HK-2 (cell line): Measurements from ENCODE around the gene SLC16A10.
"Not testable (repeated sequence)": the region's sequence is repeated elsewhere in the genome, so short reads cannot be mapped to it uniquely, and the experiment has no call there.

Experiments
- DNase-seq: peaks from one replicate; pipeline ENCODE4 v3.0.0-alpha.2; 2018; ENCODE audit not compliant: unreplicated experiment

SLC16A10 gene

GRCh38 chr6:111131018-111131417 lies 43.7 kb downstream of the SLC16A10 start:
- not testable (repeated sequence) for DNase-seq

- DNase-seq: not testable (repeated sequence)
These were observed 45.4 kb downstream of the SLC16A10 start for GRCh38 chr6:111132669-111133068.

- DNase-seq: not testable (repeated sequence)
These were observed 47.0 kb downstream of the SLC16A10 start for GRCh38 chr6:111134236-111134869.

GRCh38 chr6:111137489-111138093 lies 50.3 kb downstream of the SLC16A10 start:
- DNase-seq: not testable (repeated sequence)

- DNase-seq: no peak
These were observed 60.1 kb downstream of the SLC16A10 start for GRCh38 chr6:111147440-111147839.

GRCh38 chr6:111148110-111148509 lies 60.8 kb downstream of the SLC16A10 start:
- no peak for DNase-seq

- DNase-seq: no peak
These were observed 63.3 kb downstream of the SLC16A10 start for GRCh38 chr6:111150577-111150976.

- DNase-seq: no peak
These were observed 67.7 kb downstream of the SLC16A10 start for GRCh38 chr6:111154981-111155380.

GRCh38 chr6:111157412-111157811 lies 70.1 kb downstream of the SLC16A10 start:
- no peak for DNase-seq

- DNase-seq: no peak
These were observed 72.3 kb downstream of the SLC16A10 start for GRCh38 chr6:111159633-111160032.

- DNase-seq: no peak
These were observed 74.3 kb downstream of the SLC16A10 start for GRCh38 chr6:111161650-111162049.

- DNase-seq: no peak
These were observed 75.2 kb downstream of the SLC16A10 start for GRCh38 chr6:111162504-111162903.

- DNase-seq: no peak
These were observed 84.5 kb downstream of the SLC16A10 start for GRCh38 chr6:111171577-111172400.

- no peak for DNase-seq
These were observed 85.3 kb downstream of the SLC16A10 start for GRCh38 chr6:111172563-111172962.

GRCh38 chr6:111173341-111173740 lies 86.0 kb downstream of the SLC16A10 start:
- no peak for DNase-seq

- DNase-seq: no peak
These were observed 86.6 kb downstream of the SLC16A10 start for GRCh38 chr6:111173946-111174345.

- no peak for DNase-seq
These were observed 87.8 kb downstream of the SLC16A10 start for GRCh38 chr6:111175109-111175508.

GRCh38 chr6:111176038-111176759 lies 88.9 kb downstream of the SLC16A10 start:
- DNase-seq: no peak

- DNase-seq: no peak
These were observed 89.4 kb downstream of the SLC16A10 start for GRCh38 chr6:111176760-111177099.

- DNase-seq: no peak
These were observed 89.8 kb downstream of the SLC16A10 start for GRCh38 chr6:111177131-111177530.

- no peak for DNase-seq
These were observed 96.6 kb downstream of the SLC16A10 start for GRCh38 chr6:111183702-111184517.
